GM19468 (cell line): ENCODE results near the gene BICDL2.
"Not testable (repeated sequence)": the region's sequence is repeated elsewhere in the genome, so short reads cannot be mapped to it uniquely, and the experiment has no call there.

Experiments
- ATAC-seq: cut with Tn5 transposase; IDR thresholded peaks from one replicate; pipeline ENCODE4 v1.9.1; 2021; ENCODE audit warnings: mild to moderate bottlenecking, moderate library complexity, moderate number of reproducible peaks; ENCODE audit not compliant: unreplicated experiment; ENCODE audit errors: extremely low read depth

BICDL2 gene

DNA sequence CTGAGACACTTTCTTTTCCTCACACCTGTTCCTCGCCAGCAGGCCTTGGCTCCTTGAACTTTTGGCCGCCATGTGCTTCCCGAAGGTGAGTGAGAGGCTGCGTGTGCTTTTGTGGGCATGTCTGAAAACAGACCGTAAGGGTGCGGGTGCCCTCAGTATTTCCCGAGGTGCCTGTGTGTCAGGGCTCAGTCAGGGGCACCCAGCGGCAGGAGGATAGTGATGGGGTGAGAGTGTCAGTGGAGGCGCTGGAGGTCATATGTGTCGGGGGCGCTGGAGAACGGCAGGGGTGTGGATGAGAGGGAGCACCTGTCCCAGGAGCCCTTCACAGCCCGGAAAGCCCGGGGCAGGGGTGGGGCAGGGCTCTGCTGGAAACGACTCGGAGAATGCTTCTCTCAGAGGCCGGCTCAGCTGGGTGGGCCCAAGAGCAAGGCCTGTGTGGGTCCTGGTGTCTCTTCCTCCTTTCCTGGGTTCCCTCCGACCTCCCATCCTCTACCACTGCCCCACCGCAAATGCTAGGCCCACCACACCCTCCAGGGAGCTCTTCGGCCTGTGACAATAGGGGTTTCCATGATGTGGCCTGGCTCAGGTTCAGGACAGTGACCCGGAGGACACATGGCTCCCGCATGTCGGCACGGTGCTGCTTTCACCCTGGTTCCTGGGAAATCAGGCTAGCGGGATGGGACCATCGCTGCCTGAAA, 29.1 kb upstream of the BICDL2 start:
- no peak for ATAC-seq

DNA sequence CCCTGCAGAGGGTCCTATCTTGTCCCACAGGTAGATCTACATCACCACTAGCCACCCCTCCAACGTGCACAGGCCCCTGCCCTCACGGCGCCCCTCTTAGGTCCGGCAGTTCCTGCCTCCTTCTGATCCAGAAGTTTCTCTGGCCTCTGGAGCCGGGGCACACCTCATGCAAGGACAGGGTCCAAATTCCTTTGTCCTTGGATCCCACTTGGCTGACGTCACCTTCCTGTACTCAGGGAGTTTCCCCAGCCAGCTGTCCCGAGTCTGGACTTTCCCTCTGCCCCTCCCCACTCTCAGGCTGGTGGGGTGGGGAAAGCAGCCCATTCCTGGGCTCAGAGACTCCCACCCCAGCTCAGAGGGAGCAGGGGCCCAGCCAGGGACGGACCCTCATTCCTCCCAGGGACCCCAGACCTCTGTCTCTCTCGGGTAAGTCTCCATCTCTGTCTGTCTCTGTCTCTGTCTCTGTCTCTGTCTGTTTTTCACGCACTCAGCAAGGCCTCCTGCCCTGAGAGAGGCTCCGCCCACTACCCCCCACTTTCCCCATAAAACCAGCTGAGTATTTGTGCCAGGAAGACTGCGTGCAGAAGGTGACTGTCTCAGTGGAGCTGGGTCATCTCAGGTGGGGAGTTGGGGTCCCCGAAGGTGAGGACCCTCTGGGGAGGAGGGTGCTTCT, 28.5 kb upstream of the BICDL2 start, which contains the start of gene IL32:
Gene IL32, plus strand, starts transcription at position 572 of the 673 bp plus-strand sequence. CDS start 172 bp downstream, outside the sequence.
- ATAC-seq = no peak

DNA sequence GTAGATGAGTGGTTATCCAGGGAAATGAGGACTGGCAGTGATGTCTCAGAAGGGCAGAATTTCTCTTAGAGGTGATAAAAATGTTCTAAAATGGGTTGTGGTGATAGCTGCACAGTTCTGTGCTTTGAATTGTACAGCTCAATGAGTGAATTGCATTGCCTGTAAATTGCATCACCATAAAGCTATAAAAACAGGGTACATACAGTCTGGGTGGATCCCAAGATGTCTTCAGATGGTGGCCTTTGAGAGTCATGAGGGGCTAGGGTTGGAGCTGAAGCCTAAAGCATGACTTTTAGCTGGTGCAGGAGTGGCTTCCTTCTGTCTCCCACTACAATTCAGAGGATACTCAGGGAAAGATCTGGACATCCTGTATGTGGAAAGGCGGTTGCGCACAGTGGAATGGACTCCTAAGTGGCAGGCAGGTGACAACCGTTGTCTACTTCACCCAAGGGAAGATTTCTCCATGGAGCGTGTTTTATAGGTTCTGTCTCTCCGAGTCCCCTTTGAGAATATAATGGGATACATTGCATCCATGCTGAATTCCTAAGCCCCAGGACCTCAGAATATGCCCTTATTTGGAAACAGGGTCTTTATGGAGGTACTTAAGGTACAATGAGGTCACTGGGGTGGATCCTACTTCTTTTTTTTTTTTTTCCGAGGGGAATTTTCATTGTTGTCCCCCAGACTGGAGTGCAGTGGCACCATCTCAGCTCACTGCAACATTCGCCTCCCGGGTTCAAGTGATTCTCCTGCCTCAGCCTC, 27.1 kb upstream of the BICDL2 start:
- ATAC-seq = no peak

DNA sequence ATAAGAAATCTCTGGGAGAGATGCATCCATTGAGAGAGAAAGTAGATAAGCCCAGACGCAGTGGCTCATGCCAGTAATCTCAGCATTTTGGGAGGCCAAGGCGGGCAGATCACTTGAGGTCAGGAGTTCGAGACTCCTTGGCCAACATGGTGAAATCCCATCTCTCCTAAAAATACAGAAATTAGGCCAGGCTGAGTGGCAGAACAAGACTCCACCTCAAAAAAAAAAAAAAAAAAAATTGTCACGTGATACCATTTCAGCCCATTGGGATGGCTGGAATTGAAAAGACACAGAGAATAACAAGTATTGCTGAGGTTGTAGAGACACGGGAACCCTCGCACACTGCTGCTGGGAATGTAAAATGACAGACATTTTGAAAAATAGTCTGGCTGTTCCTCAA, 25.8 kb upstream of the BICDL2 start:
- no peak for ATAC-seq

DNA sequence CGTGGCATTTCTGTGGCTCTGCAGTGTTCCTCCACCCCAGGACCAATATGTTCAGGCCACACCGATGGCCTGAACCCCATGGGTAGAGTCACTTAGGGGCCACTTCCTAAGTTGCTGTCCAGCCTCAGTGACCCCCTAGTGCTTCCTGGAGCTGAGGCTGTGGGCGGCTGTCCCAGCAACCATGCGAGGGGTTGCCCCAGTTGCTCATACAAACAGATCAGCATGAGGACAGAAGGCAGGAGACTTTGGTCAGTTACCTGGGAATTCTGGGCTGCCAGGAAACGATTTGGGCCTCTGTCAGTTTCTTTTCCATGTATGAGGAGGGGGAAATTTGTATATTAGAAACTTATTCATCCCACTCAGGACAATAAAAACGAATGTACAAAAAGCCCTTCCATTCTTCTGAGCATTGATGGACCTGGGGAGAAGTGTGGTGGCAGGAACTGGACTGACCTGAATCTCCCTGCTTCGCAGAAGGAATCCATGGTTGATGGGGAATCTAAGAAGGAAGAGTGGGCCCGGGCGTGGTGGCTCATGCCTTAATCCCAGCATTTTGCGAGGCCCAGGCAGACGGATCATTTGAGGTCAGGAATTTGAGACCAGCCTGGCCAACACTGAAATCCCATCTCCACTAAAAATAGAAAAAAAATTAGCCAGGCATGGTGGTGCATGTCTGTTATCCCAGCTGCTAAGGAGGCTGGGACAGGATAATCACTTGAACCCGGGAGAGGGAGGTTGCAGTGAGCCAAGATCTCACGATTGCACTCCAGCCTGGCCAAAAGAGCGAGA, 23.8 kb upstream of the BICDL2 start:
- no peak for ATAC-seq

DNA sequence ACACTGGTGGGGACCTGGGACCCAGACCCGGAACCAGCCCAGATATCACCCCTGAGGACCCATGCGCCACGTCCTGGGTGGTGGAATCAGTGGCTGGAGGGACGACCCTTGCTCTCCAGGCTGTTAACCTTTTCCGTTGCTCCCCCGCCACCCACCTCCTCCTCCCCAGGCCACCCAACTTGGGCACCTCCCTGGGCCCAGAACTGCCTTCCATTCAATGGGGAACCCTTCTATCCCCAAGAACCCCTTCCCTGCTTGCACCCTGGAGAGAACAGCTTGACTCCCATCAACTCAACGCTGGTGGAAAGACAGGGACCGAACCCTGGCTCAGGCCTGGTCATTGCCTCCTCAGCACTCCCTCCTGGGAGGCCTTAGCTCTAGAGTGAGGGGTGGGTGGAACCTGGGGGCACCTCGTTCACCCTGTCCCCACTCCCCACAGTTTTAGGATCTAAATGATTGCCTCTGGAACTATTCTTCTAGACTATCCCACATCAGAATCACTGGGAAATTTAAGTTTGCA, 23.0 kb upstream of the BICDL2 start:
- ATAC-seq = no peak

DNA sequence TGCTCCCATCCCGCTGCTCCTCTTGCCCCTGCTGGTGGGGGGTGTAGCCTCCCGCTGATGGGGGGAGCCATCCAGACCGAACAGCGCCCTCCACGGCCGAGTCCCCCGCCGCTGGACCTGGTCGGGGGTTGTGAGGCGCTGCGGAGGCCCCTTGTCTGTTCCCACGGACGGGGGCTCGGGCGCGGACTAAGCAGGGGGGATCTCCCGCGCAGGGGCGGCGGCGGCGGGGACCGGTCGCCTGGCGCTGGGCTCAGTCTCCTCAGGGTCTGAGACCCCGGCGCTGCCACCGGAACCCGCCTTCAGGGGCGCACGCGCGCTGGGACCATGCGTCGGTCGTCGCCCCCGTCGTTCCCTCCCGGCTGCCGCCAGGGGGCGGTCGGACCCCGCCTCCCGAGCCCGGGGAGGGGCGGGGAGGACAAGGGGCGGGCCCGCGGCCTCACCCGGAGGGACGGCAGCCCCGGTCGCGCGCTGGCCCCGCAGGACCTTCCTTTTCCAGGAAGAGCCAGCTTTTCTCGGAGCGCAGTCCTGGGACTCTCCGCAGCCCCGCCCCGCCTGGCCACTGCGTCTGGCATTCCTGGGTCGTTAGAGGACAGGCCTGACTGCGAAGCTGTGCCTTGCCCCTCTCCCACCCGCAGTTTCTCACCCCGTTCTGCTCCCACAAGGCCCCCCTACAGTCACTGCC, 22.4 kb upstream of the BICDL2 start:
- peak; percentile 72 for ATAC-seq

DNA sequence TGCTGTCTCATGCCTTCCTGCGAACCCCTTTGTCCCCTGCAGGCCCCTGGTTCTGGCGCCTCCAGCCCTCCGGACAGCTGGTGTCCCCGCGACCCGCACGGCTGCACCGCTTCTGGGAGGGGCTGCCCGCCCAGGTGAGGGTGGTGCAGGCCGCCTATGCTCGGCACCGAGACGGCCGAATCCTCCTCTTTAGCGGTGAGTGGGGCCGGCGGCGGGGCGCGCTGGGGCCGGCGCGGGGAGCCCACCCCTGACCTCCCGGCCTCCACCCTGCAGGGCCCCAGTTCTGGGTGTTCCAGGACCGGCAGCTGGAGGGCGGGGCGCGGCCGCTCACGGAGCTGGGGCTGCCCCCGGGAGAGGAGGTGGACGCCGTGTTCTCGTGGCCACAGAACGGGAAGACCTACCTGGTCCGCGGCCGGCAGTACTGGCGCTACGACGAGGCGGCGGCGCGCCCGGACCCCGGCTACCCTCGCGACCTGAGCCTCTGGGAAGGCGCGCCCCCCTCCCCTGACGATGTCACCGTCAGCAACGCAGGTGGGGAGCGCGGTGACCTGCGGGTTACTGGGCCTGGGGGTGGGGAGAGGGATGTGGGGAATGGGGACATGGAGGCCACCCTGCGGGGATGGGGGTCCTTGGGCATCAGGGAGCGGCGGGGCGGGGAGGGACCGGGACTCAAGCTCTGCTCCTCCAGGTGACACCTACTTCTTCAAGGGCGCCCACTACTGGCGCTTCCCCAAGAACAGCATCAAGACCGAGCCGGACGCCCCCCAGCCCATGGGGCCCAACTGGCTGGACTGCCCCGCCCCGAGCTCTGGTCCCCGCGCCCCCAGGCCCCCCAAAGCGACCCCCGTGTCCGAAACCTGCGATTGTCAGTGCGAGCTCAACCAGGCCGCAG, 21.6 kb upstream of the BICDL2 start:
- no peak for ATAC-seq

DNA sequence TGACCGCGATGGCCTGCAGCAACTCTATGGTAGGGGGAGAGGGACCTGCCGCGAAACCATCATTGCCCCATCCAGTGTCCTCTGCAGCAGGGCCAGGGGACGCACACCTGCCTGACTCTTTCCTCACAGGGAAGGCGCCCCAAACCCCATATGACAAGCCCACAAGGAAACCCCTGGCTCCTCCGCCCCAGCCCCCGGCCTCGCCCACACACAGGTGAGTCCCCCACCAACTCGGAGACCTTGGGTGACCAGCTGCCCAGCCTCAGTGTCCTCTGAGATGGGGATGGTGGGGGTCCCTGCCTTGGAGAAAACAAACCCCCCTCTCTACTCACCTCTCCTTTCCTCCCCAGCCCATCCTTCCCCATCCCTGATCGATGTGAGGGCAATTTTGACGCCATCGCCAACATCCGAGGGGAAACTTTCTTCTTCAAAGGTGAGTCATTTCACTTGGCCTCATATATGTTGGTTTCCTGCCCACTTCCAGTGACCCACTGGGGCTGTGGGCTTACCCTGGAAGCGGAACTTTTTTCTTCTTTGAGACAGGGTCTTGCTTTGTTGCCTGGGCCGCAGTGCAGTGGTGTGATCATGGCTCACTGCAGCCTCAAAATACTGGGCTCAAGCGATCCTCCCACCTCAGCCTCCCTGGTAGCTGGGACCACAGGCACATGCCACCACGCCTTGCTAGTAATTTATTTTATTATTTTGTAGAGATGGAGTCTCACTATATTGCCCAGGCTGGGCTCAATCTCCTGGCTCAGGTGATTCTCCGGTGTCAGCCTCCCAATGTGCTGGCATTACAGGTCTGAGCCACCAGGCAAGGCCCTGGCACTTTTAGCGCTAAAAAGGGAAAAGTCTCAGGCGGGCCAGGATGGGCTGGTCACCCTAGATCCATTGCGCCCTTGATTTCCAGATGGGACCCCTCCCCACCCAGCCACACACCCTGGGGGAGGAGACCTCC, 20.7 kb upstream of the BICDL2 start:
- ATAC-seq = no peak

DNA sequence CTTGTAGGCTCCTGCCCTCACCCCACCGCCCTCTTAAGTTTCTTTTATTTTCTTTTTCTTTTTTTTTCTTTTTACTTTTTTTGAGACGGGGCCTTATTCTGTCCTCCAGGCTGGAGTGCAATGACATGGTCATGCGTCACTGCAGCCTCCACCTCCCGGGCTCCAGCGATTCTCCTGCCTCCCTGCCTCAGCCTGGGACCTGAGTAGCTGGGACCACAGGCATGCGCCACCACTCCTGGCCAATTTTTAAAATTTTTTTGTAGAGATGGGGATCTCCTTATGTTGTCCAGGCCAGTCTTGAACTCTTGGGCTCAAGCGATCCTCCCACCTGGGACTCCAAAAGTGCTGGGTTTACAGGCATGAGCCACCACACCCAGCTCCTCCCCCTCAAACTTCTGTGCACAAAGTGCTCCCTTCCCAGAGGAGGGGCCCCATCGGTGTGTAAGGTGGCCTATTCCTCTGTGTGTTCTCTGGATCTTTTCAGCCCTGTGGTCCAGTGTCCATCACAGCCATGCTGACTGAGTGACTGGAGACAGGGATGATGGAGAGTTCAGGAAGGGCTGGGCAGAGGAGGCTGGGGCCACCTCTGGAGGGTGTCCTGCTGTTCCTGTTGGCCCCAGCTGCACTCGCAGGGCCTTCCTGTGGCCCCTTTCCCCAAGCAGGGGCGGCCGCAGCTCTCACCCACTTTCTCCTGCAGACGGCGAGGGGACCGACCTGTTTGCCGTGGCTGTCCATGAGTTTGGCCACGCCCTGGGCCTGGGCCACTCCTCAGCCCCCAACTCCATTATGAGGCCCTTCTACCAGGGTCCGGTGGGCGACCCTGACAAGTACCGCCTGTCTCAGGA, 19.8 kb upstream of the BICDL2 start:
- ATAC-seq = no peak

DNA sequence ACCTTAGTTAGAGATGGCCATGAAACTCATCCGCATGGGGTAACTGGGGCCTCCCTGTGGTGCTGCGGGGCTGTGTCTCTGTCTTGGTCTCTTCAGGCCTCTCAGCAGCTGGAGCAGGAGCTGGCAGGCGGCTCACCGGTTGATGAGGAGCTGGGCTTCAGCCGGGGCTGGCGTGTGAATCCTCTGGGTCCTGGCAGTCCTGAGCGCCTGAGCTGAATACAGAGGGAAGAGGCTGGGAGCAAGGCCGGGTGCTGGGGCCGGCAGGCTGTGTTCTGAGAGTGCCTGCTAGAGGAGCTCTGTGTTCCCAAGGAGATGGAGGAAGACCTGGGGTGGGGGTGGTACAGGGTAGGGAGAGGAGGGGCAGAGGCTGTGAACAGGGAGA, 19.0 kb upstream of the BICDL2 start:
- ATAC-seq = not testable (repeated sequence)

DNA sequence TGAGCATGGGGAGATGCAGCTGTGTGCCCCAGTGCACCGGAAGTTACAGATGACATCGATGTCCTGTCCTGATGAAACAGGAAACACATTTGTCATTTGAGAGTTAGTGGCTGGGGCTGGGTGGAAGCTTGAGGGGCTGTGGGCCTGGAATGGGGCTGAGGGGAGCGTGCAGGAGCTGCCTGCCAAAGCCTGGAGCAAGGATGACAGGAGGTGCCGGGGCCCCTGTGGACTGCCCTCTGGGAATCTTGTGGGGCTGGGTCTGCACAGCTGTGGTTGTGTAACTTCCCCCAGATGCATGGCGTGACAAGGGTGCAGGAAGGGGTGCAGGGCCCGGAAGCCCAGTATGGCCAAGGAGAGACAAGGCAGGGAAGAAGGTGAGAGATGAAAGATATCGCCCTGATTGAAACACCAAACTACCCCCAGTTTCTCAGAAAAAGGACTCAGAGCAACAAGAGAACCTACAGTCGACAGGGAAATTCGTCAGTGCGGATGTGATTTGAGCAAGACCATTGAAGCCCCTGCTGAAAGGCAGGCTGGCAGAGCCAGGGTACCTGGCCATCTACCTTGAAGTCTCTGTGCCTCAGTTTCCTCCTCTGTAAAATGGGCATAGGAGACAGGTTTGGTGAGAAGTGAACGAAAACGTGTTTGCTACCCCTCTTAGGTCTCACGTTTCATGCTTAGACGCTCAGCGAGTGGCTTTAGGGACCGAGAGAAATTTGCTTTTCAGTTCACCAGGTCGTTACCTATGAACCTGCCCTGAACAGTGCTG, 18.4 kb upstream of the BICDL2 start:
- no peak for ATAC-seq

DNA sequence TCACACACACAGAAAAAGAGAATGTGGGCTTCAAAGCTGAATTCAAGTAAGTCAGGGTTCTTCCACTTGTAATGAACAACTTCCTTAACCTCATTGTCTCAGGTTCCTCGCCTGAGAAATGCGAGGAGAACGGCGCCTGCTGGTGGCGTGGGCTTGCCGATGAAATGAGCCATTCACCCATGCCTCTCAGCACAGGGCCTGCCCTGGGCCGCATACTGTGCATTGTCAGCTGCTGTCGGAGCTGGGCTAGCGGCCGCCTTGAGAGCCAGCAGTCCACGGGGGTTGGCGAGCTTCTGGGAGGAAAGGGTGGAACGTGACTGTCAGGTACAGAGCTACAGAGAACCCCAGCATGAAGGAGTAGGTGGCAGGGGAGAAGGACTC, 16.6 kb upstream of the BICDL2 start:
- ATAC-seq = not testable (repeated sequence)

DNA sequence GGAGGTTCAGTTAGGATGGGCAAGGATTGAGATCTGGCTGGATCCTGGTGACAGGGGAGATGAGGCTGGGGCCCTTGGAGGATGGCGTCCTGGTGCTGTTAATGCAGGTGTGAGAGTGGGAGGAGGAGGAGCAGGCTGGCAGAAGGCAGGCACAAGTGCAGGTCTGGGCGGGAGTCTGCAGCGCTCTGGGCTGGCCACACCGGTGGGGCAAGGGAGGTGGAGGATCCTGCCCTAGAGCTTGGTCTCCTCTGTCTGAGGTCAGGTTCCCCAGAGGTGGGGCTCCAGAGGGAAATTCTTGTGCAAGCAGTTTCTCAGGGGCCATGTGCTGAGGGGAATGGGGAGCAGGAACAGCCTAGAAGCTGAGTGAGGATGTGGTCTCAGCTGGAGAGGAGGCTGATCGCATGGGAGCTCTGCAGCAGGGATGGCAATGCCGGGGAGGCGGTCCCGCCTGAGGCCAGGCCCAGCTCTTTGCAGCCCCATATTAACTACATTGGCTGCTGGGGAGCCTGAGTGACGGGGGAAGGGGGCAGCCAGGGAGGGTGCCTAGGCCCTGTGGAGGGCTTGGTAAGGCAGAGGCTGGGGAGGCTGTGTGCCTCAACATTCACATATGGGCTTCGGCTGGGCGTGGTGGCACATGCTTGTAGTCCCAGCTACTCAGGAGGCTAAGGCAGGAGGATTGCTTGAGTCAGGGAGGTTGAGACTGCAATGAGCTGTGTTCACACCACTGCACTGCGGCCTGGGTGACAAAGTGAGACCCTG, 16.0 kb upstream of the BICDL2 start:
- not testable (repeated sequence) for ATAC-seq

DNA sequence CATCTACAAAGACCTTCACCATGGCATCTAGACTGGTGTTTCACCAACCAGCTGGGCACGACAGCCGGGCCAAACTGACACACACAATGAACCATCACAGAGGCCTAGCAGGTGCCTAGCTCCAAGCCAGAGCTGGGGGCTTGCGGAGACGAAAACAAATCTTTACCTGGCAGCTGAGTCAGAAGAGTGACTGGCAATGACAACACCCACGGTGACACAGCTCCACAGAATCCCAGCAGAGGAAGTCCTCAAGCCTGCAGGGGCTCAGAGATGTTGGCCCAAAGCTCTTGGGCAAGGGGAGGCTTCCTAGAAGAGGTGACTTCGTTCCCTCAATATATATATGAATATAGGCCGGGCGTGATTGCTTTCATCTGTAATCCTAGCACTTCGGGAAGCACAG, 14.8 kb upstream of the BICDL2 start:
- ATAC-seq = no peak
